SU-DHL-6 (cell line): ENCODE measurements around the gene CELSR1.
"Not testable (repeated sequence)": the region's sequence is repeated elsewhere in the genome, so short reads cannot be mapped to it uniquely, and the experiment has no call there.

Experiments
- H2AFZ ChIP-seq: fragments of 200-600 bp; sonication (generic); 2 replicates; pipeline ENCODE4 v1.6.1; 2014; ENCODE audit warnings: low read depth, mild to moderate bottlenecking, moderate library complexity, mixed read lengths, antibody characterized with exemption, low read length; ENCODE audit not compliant: severe bottlenecking
- H3F3A ChIP-seq: fragments of 200-600 bp; shearing (Covaris generic); 2 replicates; pipeline ENCODE4 v1.6.0; 2016; ENCODE audit warnings: antibody characterized with exemption, mild to moderate bottlenecking; ENCODE audit not compliant: insufficient read depth
- H3K27ac ChIP-seq: fragments of 200-600 bp; sonication (generic); 2 replicates; pipeline ENCODE4 v1.5.1; 2016; ENCODE audit warnings: low read depth, mild to moderate bottlenecking, low read length, moderate library complexity, mixed read lengths
- H3K27me3 ChIP-seq: fragments of 200-600 bp; sonication (generic), shearing (Covaris generic); 2 replicates; pipeline ENCODE4 v1.6.0; 2014; ENCODE audit warnings: mild to moderate bottlenecking, low read length
- H3K36me3 ChIP-seq: fragments of 200-600 bp; sonication (generic); 2 replicates; pipeline ENCODE4 v1.6.1; 2014; ENCODE audit warnings: mild to moderate bottlenecking, low read length, mixed read lengths
- H3K4me2 ChIP-seq: fragments of 300-600, 200-600 bp; shearing (Covaris generic), sonication (generic); 2 replicates; pipeline ENCODE4 v1.6.0; 2014; ENCODE audit warnings: low read length, low read depth, mild to moderate bottlenecking; ENCODE audit not compliant: poor library complexity, severe bottlenecking
- H3K4me3 ChIP-seq: fragments of 200-600 bp; sonication (generic); 2 replicates; pipeline ENCODE4 v1.5.1; 2014; ENCODE audit warnings: antibody characterized with exemption, low read length, mild to moderate bottlenecking, mixed read lengths; ENCODE audit not compliant: insufficient read depth, poor library complexity, severe bottlenecking
- H3K79me2 ChIP-seq: fragments of 200-600 bp; sonication (generic); 2 replicates; pipeline ENCODE4 v1.6.1; 2014; ENCODE audit warnings: mild to moderate bottlenecking, low read length, moderate library complexity; ENCODE audit not compliant: insufficient read depth
- H3K9ac ChIP-seq: fragments of 200-600 bp; sonication (generic); 2 replicates; pipeline ENCODE4 v1.7.0; 2014; ENCODE audit warnings: mild to moderate bottlenecking, low read length
- H3K9me2 ChIP-seq: fragments of 200-600 bp; sonication (generic); replicated peaks from 2 replicates; pipeline ENCODE4 v1.6.1; 2014; ENCODE audit warnings: low read length; ENCODE audit not compliant: insufficient read depth
- H3K9me3 ChIP-seq: fragments of 200-600 bp; sonication (generic); 2 replicates; pipeline ENCODE4 v1.6.1; 2014; ENCODE audit warnings: low read length, mixed read lengths; ENCODE audit not compliant: insufficient read depth
- H4K20me1 ChIP-seq: fragments of 200-600 bp; sonication (generic); 2 replicates; pipeline ENCODE4 v1.6.1; 2014; ENCODE audit warnings: low read depth, mild to moderate bottlenecking, antibody characterized with exemption, low read length, moderate library complexity, mixed read lengths
- CTCF ChIP-seq: fragments of 200-600 bp; sonication (generic); IDR thresholded peaks from one replicate; pipeline ENCODE4 v1.5.1; 2017; ENCODE audit warnings: antibody characterized with exemption, mild to moderate bottlenecking, low read length, moderate library complexity; ENCODE audit not compliant: insufficient read depth, poor library complexity, severe bottlenecking
- EZH2phosphoT487 ChIP-seq: fragments of 200-600 bp; sonication (generic), shearing (Covaris generic); conservative IDR thresholded peaks from 2 replicates; pipeline ENCODE4 v1.6.1; 2018; ENCODE audit warnings: mild to moderate bottlenecking, antibody characterized with exemption, low read length, moderate library complexity, mixed read lengths

The CELSR1 gene

GRCh38 chr22:46407748-46408147, 129.7 kb downstream of the CELSR1 start:
- H3K4me3 ChIP-seq, result no peak overlapping the region
- no peaks in the 10 kb centered on the region for H3K36me3 ChIP-seq
- no peaks in the 10 kb centered on the region for H3K27me3 ChIP-seq
- no peaks in the 10 kb centered on the region for H3K9me3 ChIP-seq
- no peak overlapping the region for H3K27ac ChIP-seq
- H2AFZ ChIP-seq, result no peak overlapping the region
- no peak for TF ChIP-seq CTCF
- H4K20me1 ChIP-seq, result no peaks in the 10 kb centered on the region
- no peak overlapping the region for H3K4me2 ChIP-seq
- H3K9ac ChIP-seq, result no peak overlapping the region
- H3K79me2 ChIP-seq, result no peaks in the 10 kb centered on the region
- no peaks in the 10 kb centered on the region for H3F3A ChIP-seq
- no peaks in the 10 kb centered on the region for H3K9me2 ChIP-seq

GRCh38 chr22:46406791-46407190, 130.6 kb downstream of the CELSR1 start:
- no peaks in the 10 kb centered on the region for H3K36me3 ChIP-seq
- no peaks in the 10 kb centered on the region for H3K27me3 ChIP-seq

GRCh38 chr22:46406349-46406748, 131.1 kb downstream of the CELSR1 start:
- Histone ChIP-seq H3F3A (no peaks in the 10 kb centered on the region), H3K27me3 (no peaks in the 10 kb centered on the region), H2AFZ (no peak overlapping the region), H3K4me3 (no peak overlapping the region), H3K79me2 (no peaks in the 10 kb centered on the region), H3K27ac (no peak overlapping the region), H3K9me3 (no peaks in the 10 kb centered on the region), H3K36me3 (no peaks in the 10 kb centered on the region), H3K9me2 (no peaks in the 10 kb centered on the region), H3K9ac (no peak overlapping the region), H3K4me2 (no peak overlapping the region), H4K20me1 (no peaks in the 10 kb centered on the region)
- TF ChIP-seq CTCF (no peak), EZH2phosphoT487 (no peak)

More at GRCh38 chr22:46406791-46407190, 130.6 kb downstream of the CELSR1 start:
- no peak overlapping the region for H3K4me3 ChIP-seq
- H3K27ac ChIP-seq, result no peak overlapping the region
- TF ChIP-seq CTCF, result no peak
- no peak for TF ChIP-seq EZH2phosphoT487
- H3K79me2 ChIP-seq, result no peaks in the 10 kb centered on the region
- H3F3A ChIP-seq, result no peaks in the 10 kb centered on the region
- no peaks in the 10 kb centered on the region for H4K20me1 ChIP-seq
- H3K4me2 ChIP-seq, result no peak overlapping the region
- no peak overlapping the region for H2AFZ ChIP-seq
- H3K9ac ChIP-seq, result no peak overlapping the region
- no peaks in the 10 kb centered on the region for H3K9me2 ChIP-seq
- no peaks in the 10 kb centered on the region for H3K9me3 ChIP-seq

GRCh38 chr22:46405901-46406300, 131.5 kb downstream of the CELSR1 start:
- Histone ChIP-seq H3K4me2 (no peak overlapping the region), H3K36me3 (no peaks in the 10 kb centered on the region), H3F3A (no peaks in the 10 kb centered on the region), H3K9ac (no peak overlapping the region), H4K20me1 (no peaks in the 10 kb centered on the region), H3K27ac (no peak overlapping the region), H3K79me2 (no peaks in the 10 kb centered on the region), H3K27me3 (no peaks in the 10 kb centered on the region), H3K9me2 (no peaks in the 10 kb centered on the region), H3K4me3 (no peak overlapping the region), H2AFZ (no peak overlapping the region), H3K9me3 (no peaks in the 10 kb centered on the region)
- TF ChIP-seq CTCF (no peak), EZH2phosphoT487 (no peak)

GRCh38 chr22:46403880-46404279, 133.5 kb downstream of the CELSR1 start:
- not testable (repeated sequence) for H3K27ac ChIP-seq, H3K4me2 ChIP-seq, H4K20me1 ChIP-seq, H3K9ac ChIP-seq, H3K79me2 ChIP-seq, H2AFZ ChIP-seq, H3K4me3 ChIP-seq, H3K27me3 ChIP-seq, H3F3A ChIP-seq, H3K36me3 ChIP-seq, H3K9me2 ChIP-seq, H3K9me3 ChIP-seq
